HG02623 (cell line): ENCODE measurements around the gene DCAKD.
"Not testable (repeated sequence)": the region's sequence is repeated elsewhere in the genome, so short reads cannot be mapped to it uniquely, and the experiment has no call there.

ENCODE experiments used
- ATAC-seq: cut with Tn5 transposase; IDR thresholded peaks from one replicate; pipeline ENCODE4 v1.9.1; 2021; ENCODE audit warnings: moderate library complexity; ENCODE audit not compliant: unreplicated experiment

Gene DCAKD

DNA sequence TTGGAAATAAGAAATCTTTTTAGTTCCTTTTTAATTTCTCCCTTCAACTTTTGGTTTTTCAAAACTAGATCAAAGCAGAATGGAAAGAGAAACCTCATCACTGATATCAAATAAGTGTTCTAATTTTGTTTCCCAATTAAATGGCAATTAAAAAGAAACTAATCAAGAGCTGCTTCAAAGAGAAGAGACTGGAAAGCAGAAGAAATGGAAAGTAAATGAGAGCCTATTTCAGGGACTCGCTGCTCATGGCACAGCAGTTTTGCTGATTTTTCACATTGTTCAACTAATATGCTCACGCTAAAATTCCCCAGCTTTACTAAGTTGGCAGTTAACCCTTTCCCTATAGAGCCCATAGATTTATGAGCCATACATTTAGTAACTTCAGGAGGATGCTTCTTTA lies 16.2 kb upstream of the DCAKD start:
- no peak for ATAC-seq

DNA sequence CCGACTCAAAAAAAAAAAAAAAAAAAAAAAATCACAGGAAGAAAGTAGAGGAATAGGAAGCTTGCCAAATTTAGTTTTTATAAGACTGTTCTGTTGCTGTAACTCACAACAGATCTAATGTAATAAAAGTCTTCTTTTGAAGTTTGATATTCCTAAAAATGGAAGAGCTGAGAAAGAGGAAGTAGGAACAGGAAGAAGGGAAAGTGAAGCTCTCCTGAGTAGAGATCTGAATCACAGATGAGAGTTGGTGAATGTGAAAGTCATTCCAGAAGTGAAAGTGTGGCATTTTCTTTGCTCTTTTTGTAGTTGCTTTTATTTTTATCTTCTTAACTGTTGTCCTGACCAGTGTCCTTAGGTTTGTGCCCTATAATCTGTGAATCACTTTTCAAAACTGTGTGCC lies 11.8 kb upstream of the DCAKD start:
- no peak for ATAC-seq

DNA sequence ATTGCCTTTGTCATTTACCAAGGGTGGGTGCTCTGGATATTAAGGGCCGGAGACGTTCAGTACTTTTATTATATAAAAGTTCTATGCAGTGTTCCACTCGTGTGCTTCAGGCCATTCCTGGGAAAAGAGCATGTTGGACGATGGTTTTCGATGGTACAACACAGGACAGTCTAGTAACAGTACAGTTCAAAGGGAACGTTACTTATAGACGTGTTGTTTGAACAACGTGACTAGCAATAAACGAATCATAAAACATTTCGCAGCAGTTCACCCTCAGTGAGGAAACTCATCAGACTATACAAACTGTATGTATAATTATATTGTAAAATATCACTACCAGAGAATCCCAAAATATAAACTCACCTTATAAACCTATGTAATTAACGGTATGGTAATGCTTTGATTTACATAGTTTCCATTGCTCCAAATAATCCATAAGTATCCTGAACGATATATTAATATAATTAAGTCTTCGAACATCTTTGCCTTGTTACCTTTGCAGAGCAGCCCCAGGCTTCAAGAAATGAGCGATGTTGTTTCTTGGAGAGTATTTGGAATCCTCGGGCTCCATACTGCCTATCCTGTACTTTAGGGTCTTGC lies 10.3 kb upstream of the DCAKD start:
- ATAC-seq = no peak

DNA sequence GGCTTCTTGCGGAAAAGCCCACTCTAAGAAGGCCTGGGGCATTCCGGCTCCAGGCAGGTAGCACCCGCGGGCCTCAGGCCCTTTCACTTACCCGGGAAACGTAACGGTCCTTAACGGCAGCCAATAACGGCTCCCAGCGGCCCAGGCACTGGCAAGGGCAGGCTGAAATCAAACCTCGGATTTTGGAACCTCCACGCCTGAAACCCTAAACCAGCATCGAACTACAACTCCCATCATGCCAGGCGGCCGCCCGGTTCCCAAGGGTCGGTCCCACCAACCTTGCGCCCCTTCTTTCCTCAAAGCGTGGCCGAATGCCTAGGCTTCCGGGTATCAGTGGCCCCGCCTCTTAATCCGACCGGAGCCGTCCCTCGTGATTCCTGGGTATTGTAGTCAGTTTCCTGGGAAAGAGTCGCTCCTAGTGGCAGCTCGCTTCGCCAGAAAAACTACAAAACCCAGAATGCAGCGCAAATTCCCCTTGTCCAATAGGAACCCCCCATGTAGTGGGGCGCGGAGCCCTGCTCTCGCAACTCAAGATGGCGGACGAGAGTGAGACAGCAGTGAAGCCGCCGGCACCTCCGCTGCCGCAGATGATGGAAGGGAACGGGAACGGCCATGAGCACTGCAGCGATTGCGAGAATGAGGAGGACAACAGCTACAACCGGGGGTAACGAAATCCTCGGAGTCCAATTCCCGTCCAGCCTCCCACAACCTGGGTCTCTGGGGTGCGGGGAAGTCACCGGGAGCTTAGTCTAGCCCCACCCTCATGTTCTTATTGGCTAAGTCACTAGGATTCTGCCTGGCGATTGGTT lies 9.6 kb upstream of the DCAKD start, which contains the start of gene NMT1:
NMT1 (plus strand) TSS at position 521 of the 809 bp plus-strand sequence; CDS start at position 534, 13 bp downstream.
- ATAC-seq = peak; percentile 83

DNA sequence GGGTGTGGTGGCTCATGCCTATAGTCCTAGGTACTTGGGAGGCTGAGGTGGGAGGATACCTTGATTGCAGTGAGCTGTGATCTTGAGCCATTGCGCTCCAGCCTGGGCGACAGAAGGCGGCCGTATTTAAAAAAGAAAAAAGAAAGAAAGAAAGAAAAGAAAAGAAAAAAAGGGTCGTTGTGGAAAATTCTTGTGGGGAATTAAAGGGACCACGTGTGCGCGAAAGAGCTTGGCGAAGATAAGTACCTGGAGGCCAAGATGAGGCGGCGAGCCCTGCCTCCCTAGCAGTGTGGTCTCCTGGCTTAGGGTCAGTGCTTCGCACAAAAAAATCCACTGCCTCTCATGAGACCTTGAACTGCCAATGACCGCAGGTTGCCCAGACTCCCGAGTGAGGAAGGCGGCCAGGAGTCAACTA lies 9.0 kb upstream of the DCAKD start:
- no peak for ATAC-seq

DNA sequence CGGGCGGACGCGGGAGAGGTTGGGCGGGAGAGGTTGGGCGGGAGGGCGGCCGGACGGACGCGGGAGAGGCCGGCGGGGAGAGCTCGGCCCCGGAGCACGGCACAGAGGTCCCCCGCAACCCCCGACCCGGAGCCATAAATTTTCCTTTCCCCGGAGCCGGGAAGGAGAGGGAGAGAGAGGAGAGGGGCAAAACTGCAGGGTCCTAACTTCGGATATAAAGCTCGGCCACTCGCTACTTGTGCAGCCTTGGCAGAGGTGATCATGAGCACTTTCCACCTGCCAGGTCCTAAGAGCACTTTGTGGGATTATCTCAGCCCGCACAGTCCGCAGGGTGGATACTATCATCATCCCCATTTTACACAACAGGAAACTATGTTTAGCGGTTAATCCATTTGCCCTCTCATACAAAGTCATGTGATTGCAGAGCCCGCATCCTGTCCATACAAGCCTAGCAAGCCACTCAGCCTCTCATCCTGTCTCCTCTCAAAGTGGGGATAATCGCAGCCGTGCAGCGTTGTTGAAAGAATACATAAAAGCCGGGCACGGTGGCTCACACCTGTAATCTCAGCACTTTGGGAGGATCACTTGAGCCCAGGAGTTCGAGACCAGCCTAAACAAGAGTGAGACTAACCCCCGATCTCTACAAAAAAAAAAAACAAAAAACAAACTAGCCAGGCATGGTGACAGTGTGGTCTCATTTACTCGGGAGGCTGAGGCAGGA lies 780 bp upstream of the DCAKD start:
- ATAC-seq = no peak

DNA sequence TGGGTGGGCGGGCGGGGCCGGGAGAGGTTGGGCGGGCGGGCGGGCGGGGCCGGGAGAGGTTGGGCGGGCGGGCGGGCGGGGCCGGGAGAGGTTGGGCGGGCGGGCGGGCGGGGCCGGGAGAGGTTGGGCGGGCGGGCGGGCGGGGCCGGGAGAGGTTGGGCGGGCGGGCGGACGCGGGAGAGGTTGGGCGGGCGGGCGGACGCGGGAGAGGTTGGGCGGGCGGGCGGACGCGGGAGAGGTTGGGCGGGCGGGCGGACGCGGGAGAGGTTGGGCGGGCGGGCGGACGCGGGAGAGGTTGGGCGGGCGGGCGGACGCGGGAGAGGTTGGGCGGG lies 254 bp upstream of the DCAKD start:
- not testable (repeated sequence) for ATAC-seq

DNA sequence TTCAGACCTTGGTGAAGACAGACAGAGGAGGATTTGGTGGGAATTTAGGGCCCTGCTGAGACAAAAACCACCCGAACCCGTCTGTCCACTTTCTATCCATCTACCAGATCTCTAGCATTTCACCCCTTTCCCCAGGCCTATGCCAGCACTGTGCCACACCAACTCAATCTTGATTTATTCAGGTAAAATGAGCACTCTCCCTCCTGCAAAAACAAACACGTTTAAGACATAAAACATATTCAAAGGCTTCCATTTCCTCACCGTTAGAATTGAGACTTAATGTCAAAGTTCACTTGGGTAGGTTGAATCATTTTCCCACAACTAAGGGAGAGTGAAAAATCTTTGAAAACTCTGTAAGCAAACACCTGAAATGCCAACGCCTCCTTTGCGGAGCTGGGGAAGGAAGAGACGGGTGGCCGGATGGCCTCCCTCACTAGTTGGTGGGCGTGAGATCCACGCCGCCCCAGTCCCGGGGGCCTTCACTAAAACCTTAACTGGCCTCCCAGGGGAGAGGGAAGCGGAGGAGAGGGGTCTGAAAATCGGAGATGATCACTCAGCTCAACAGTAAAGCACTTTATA lies 862 bp downstream of the DCAKD start:
- no peak for ATAC-seq

DNA sequence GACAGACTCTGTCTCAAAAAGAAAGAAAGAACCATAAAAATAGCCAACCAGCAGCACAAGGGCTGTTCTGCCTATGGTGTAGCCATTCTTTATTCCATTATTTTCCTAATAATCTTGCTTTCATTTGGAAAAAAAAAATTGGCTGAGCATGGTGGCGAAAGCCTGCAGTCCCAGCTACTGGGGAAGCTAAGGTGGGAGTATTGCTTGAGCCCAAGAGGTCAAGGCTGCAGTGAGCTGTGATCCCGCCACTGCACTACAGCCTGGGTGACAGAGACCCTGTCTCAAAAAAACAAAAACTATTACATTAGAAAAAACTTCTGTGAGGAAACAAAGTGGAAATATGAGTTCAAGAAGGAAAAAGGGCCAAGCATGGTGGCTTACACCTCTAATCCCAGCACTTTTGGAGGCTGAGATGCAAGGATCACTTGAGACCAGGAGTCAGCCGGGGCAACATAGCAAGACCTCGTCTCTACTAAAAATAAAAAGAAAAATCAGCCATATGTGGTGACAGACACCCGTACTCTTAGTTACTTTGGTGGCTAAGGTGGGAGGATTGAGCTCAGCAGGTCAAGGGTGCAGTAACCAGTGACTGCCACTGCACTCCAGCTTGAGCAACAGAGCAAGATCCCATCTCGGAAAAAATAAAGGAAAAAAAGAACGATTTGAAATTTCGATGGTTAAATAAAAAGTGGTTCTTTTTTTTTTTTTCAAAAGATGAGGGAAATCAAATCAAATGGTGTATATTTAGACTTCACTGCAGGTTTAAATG lies 2.5 kb downstream of the DCAKD start:
- ATAC-seq = no peak

DNA sequence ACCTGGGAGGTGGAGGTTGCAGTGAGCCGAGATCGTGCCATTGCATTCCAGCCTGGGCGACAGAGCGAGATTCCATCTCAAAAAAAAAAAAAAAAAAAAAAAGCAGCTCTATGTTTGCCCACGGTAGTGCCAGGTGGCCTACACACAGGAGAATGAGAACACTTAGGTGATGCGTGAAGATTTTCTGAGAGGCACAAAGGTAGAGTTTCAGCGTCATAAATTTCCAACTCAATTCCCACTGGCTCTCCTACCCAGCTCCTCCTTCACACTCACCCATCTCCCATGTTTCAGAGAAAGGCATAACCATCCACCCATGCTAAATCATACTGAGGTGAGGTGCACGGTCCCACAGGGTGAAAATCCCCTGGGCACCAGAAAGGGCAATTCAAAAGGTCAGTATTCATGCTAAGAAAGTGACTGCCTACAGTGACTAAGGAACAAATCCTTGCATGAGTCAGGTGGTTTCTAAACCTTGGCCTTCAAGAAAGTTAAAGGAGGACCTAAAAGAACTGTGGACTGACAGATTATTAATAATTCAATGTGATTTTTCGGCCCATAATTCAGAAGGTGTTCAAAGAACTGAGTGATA lies 4.8 kb downstream of the DCAKD start:
- ATAC-seq = no peak

DNA sequence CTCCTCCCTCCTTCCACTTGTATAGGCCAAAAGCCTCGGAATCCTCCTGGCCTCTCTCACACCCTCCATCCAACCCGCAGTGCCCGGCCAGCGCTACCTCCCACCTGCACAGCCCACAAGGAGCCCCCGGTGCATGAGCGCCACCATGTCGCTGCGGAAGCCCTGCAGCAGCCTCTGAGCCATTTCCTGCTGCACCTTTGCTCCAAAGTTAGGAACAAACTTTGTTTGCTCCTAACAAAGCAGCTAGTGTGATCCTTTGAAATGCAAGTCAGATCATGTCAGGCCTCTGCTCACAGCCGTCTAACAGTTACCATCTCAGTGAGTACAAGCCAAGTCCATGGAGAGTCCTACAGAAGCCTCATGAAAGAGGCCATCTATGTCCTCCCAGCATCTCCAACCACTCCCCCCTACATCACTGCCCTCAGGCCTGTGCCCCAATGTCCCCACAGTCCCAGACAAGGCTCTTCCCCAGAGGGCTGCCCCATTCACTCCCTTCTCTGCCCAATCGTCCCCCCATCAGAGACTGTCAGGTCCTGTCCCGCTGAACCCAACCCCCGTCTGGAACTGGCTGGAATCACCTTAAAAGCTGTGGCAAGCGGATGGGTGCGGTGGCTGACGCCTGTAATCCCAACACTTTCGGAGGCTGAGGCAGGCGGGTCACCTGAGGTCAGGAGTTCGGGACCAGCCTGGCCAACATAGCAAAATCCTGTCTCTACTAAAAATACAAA lies 7.5 kb downstream of the DCAKD start:
- ATAC-seq = no peak

DNA sequence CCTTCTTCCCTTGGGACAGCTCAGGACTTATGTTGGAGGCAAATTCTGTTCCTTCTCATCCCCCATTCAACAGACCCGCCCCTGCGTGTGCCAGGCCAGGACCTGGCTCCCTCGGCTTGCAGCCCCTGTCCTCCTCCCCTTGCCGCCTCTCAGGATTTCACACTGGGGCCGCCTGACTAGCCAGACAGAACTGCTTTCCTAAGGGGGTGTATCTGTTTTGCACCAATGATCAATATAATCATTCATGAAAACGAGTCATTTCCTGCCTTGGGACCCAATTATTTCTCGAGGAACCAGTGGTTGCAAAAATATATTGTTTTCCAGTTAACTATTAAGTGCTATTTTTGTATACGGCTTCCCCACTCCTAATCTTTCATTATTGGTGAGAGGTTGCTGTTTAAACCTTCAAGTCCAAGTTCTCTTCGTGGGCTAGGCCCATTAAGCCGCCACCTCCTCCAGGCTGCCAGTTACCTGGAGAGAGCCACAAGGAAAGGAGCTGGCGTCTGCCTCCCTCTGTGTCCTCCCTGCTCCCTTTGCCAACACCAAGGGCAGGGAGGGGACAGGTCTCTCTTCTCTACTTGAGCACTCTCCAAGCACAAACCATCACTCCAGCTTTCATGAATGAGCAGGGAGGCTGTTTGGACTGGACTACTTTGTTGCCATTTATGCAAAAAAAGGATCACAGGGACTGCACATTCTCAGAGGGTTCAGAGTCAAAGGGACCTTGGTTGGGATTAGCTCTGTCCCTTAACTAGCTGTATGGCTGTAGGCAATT lies 8.9 kb downstream of the DCAKD start:
- no peak for ATAC-seq

DNA sequence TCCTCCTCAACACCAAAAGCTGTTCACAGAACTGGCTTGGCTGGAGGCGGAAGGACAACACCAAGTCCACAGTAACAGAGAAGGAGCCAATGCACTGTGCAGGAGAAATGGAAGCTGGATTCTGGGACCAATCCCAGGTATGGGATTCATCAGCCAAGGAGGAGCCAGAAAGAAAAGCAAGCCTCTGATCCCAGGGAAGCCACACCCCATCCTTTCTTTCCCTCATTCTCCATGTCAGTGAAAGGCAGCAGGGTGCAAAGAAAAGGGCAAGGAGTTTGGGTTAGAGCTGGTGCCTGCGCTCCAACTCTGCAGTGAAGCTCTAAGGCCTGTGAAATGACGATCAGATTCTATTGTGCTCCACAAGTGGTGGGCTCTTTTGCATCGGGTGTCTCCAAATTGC lies 11.0 kb downstream of the DCAKD start:
- ATAC-seq = no peak

DNA sequence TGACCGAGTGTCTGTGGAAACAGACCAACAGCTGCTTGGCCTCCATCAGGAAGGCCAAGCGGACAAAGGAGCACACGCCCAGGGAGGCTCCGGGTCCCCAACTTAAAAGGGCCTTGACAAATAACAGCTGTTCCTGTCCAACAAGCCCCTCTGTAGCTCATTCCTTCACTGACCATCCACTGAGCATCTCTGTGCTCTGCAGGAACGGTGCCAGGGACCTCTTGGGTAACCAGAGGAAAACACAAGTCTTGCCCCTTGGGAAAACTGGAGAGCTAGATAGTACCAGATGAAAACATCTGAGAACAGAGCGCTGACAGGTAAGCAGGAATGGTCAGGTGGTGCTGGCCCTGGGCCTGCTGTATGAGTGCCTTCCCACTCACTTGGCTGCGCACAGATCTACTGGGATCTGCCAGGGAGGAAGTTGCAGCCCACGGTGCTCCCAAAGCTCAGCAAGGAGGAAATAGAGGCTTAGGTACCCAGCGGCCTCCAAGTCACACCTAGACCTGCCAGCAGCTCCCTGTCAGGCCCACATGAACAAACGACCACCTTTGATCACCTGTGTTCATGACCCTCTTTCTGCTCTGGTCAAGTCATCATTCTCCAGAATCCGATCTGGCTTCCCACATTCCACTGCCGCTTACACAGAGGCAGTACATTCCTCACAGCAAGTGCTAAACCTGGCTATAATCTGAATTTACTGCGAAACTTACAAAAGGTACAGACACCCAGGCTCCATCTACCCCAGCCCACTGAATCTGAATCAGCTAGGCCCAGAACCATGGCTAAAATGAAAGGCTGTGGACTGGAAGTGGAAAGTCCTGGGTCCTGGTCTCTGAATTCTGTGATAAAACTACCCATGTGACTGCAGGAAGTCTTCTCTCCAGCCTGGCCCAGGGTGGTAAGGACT lies 12.5 kb downstream of the DCAKD start:
- no peak for ATAC-seq

DNA sequence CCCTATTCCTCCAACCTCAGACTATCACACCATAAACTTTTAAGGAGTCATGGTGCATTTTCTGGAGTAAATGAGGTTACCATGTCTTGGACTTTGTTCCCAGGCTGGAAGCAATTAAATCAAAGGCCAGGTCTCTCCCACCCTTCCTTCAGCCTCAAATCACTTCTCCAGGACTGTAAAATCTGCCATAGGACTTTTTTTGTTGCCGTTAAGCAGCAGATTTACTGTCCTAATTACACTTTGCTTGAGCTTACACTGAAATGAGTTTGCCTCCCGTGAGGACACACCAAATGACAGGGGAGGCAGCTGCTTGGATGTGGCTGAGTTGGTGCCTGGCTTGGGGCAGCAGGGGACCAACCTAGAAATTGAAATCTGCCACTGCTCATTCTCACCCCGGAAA lies 14.7 kb downstream of the DCAKD start:
- no peak for ATAC-seq

DNA sequence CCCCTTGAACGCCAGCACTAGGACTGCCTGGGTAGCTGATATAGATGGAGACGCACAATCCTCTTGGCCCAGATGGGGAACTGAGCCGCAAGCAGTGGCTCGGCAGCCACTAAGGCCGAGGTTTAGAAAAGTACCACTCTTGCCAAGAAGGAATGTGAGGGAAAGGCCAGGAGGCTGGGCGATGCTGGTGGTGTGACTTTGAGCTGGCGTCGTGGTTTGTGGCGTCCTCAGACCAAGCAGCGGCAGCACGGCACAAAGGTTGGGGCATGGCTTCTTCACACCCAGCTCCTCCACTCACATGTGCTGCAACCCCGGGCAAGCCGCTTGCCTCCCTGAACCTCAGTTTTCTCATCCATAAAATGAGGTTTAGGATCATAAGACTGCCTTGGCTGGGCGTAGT lies 15.6 kb downstream of the DCAKD start:
- no peak for ATAC-seq

DNA sequence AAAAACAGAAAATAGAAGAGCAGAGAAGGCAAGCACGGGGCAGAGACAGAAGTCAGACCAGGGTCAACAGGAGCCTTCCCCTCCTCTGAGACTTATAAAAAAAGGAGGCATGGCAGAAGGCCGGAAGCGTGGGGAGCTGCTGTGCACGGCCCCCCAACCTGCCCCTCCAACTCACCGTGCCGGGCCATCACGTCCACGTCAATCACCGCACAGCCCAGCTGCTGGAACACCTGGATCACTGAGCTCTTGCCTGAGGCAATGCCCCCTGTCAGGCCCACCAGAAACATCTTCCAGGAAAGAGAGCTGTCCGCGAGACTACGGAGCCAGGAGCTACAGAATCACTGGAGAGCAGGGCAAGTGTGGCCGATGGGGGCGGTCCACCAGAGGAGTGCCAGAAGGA lies 16.8 kb downstream of the DCAKD start:
- ATAC-seq = no peak

DNA sequence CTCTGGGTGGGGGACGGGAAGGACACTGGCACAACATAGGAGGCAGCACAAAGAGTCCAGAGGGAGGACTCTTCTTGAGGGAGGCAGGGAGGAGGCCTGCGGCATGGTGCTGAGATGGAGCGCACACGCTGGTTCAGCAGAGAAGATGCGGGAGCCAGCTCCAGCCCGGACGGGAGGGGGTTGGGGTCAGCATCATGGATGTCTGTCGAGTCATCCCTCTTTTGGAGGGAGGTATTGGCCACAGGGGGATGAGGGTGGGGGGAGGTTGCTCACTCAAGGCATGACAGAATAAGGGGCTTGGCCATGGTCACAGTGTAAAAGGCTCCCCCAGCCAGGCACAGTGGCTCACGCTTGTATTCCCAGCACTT lies 19.3 kb downstream of the DCAKD start:
- ATAC-seq = no peak
